NCI-H1048 (cell line): ENCODE measurements around the gene ADAMTSL1.
"Not testable (repeated sequence)": the region's sequence is repeated elsewhere in the genome, so short reads cannot be mapped to it uniquely, and the experiment has no call there.

Experiments used
- DNase-seq: peaks from one replicate; lab custom pipeline; 2025; lab: John Stamatoyannopoulos, UW

ADAMTSL1 gene

DNA sequence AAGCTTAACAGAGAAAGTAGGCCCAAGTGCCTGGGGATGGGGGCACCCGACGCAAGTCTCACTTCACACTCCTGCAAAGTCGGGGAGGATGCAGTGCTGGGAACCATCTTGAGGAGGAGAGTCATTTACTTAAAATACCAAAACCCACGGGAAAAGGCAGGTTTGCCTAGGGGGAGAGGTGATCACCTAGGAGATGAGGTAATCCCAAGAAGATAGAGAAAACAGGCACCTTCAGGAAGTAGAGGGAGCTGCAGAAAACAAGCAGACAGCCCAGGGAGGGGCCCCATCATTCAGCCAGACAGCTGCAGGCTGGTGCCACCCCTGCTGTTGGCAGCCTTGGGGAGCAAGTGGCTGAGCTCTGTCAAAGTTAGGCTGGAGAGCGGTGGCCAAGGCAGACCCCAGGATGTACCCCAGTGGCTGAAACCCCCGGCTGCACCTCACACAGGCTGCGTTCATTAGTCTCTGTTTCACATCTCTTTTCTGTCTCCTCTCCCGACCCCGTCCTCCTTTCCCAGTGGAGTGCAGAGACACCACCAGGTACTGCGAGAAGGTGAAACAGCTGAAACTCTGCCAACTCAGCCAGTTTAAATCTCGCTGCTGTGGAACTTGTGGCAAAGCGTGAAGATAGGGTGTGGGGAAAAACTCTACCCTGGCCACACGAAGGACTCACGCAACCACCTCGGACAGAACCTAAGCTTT is 434.1 kb downstream of the ADAMTSL1 start:
- no peak for DNase-seq

DNA sequence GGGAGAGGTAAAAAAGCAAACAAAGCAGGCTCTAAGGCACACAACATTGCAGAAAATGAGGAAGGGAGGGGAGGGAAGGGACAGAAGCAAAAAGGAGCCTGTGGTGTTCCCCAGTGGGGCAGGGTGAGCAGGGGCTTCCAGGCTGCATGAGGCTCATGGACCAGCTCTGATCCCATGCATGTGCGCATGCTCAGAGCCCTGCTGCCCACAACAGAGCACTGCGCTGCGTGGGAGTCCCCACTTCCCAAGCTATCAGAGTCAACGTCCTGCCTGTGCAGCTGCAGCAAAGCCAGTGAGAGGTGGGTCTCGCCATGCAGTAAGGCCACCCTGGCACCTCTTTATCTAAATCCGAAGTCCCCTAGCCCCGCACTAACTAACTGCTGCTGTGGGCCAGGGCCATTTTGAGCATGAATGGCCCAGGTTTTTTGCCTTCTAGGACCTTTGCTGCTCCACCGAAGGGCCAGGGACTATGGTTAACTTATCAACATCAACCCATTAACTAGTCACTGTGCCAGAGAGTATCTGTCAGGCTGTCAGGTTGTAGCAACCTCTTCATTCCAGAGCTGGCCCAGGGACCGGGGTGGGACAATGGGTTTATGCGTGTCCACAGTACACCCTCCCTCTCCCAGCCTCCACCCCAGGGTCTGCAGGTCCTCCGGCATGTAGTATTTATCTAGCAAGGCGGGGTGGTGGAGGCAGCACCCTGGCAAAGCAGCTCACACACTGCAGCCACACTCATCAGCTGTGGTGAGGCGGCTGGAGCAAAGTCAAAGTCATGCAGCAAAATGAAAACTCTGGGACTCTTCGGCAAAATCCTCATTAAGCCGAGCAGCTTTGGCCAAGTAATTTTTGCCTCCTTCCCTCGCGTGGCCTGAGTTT is 435.4 kb downstream of the ADAMTSL1 start:
- DNase-seq, result no peak

DNA sequence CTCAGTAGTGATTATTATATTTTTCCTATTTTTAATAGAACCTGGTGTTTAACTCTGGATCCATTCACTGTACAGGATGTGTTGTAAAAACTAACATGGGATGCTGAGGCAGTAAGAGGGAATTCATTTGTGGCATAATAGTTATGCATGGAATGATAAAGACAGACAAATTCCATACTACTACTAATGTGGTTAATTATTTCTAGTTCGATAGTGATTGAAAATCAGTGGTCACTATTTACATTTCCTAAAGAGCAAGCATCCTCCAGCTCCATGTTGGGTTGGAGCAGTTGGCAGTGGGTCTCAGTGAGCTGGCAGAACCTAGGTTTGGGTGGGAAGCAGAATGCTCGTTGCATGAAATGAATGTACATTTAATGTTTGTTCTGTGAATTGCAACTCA is 436.5 kb downstream of the ADAMTSL1 start:
- no peak for DNase-seq

DNA sequence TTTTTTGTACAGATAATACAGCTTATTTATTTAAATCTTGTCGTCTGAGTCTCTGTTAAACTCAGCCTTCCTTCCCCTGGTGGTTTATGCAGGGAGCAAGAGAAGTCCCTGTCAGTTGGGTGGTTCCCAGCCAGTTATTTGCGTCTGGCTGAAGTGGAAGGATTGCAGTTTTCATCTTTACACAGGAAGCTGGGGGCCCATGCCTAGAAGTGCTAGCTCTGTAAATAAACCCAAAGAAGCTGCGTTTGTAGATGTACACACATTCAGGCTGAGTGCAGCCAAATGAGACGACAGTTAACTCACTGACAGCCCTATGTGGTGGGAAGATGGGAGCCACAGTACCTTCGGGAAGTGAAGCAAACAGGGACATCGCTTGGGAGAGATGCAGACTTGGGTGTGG is 437.0 kb downstream of the ADAMTSL1 start:
- no peak for DNase-seq

DNA sequence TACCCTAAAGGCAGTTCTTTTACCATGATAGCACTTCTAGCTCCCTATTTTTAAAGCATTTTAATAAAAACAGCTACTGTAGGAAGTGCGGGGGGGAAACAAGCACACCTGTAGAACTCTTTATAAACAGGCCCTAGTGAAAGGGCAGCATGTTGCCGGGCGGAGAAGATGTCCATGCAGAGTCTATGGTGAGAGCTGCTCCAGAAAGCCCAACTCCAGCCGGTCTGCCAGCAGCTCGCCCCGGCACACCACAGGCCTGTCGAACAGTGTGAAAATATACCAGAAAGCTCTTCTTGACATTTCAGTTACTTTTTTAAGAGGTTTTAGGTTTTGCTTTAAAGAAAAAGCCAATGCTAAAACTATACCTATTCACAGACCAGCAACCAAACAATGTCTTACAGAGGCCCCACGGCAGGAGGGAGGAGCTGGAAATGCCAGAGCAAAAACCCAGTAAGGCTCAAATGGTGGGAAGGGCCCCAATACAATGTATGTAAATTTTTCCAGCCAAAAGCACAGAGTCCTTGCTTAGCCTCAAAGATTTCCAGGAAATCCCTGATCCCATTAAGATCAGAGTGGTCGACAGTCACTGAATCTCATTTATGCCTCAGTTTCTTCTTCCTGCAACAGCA is 437.9 kb downstream of the ADAMTSL1 start:
- no peak for DNase-seq

DNA sequence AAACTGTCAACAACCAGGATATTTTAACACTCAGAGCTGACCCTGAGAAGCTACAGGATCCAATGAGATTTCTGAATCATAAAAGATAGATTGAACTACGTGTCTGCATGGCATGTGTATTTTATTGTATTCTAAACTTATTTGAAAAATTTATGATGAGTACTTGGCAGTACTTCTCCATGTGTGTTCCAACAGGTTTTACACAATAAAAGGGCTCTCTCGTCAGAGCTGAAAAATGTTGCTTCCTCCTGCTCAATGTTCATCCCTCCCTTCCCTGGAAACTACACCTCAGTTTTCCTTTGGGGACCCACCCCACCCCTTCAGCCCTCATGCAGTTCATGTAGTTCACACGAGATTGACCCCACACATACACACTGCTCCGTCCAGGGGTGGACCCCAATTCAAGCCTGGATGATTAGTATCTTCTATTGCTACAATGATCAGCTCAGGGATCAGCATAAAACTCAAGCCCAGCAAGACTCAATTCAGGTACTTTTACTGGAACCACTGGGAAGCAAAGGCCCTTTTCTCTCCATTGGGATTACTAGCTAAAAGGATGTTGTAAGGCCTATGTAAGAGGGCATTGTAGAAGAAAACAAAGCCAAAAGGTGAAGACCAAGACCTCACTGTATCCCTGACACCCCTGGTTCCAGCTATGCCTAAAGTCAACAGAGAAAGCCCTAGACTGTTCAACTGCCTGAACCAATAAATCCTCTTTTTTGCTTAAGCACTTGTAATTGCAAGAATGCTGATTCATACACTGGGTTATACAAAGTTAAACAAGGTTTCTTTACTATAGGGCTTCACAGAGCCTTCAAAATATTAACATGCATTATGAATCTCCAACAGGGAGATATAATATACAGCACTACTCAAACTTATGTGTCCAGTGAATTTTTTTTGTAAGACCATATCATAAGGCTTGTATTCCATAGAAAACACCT is 446.5 kb downstream of the ADAMTSL1 start:
- DNase-seq, result no peak

DNA sequence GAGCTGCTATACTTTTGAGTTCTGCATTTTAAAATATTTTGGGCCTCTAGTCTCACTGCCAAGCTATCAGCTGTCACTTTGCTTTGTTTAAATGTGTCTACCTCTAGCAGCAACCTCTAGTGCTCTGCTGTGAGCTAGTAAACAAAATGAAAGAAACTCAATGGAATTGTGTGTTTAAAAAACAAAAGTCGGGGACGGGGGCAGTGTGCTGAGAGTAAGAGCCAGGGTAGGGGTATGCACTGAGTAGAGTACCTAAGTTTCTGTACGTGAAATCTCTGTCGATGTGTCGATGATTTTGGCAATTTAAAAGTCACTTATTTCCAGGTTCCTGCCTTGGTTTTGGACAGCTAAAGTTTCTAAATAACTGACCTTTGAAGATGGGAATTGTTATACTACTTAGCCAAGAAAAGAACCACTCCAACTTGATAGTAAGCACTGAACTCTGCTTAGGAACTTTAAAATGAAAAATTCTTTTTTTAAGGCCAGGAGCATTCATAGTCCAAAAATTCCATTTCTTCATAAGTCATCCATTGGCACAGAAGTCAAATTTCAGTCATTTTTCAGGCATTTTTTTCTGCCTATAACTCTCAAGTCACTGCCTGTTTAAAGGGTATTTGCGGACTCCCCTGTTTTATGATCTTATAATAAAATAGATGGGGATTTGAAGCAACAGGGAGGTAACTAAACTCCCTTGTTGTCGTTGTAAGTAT is 447.6 kb downstream of the ADAMTSL1 start:
- no peak for DNase-seq

DNA sequence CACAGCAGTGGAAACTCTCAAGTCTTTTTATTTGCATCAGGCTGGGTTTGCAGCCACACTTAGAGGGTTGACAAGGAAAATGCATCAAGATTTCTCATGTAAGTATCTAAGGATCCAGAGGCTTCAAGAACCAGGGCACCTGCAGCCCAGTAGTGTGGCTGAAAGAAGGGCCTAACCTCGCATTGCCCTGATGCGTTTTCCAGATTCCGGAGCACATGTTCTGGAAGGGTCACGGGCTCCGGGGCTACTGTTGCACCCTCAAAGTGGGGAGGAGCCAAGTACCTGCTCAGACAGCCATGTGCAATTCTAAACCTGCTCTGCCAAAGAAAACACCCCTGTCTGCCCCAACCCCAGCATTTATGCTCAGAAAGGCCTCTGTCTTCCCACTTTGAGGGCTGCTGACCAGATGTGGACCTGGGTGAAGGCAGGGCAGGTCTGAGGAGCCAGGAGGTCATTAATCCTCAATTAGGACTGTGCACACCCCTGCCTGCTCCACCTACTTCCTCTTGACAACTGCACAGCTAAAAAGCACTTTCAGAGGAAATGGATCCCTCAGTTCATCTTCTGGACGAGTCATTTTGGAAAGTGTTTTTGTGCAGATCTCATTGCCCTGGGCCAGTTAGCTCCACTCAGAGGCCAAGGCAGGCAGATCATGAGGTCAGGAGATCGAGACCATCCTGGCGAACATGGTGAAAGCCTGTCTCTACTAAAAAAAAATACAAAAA is 448.4 kb downstream of the ADAMTSL1 start:
- DNase-seq, result no peak

DNA sequence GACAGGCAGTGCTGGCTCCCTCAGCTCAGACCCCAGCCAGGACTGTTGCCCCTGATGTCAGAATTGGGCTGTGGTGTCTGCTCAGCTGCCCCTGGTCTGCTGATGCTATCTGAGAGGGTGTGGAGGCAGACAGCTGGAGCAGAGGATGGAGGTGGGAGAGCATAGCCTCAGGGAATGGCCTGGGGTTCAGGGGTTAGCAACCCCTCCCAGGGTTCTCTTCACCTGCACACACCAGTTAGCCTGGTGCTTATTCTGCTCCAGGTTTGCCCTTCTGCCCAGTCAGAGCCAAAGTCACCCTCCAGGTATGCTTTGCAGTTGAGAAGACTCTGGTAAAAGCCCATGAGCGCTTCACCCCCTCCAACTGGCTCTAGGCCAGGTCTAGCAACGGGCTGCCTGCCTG is 449.2 kb downstream of the ADAMTSL1 start:
- DNase-seq, result no peak

DNA sequence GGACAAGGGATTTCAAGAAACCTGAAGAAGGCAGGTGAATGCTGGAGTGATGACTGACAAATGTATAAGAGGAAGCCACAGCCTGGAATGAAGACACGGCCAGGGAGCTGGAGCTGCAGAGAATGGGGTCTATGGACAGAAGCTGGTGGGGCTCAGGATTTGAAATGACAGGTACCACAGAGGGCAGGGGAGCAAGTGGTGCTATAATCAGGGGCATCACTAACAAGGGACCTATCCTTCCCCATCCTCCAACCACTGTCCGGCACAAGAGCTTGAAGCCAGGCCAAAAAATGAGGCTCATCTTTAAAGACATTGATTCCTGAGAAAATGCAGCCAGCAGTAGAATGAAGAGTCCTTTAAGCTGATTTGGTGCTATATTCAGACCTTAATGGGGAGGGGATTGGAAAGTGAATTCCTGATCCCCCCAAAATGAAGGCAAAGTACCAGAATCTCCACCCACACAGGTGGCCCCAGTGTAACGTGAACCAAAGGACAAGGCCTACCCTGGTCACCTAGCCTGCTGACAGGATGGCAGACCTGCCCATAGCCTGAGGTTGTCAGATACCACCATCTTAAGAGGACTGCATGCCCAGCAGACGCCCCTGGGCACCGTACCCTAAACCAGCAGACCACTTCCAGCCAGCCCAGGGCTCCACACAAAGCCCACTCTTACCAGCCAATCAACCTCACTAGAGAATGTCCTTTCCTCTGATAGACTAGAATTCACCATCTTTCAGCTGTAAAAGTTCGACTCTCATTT is 449.9 kb downstream of the ADAMTSL1 start:
- DNase-seq, result no peak

DNA sequence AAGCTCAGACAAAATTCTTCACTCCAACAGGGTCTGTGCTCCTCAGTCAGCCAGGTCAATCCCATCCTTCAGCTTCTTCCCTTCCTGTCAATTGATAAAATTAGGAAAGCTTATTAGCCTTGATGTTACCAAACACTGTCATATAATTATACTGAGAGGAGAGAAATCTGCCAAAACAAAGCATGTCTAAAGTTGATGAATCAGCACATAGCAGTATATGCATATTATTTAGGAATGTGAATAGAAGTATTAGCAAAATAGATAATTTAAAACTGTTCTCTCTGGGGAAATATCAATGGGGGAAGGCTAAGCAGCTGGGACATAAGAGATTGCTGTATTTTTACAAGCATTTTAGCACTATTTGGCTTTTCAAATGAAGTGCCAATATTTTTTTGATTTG is 451.9 kb downstream of the ADAMTSL1 start:
- DNase-seq, result no peak

DNA sequence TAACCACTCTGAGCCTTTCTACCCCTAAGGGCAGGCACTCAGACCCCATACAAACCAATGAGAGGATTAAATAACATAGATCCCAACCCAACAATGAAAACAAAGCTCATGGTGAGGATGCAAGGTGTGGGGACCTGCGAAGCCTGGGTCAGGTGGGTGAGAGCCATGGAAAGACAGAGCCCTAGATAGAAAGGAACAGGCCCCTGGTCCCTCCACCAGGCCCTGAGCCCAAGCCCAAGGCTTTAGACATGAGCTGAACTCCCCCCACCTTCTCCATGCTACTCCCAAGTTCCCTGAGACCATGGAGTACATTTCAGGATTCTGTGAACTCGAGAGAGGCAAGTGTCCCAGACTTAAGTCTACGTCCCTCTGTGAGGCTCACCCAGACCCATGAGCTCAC is 452.6 kb downstream of the ADAMTSL1 start:
- DNase-seq, result no peak

DNA sequence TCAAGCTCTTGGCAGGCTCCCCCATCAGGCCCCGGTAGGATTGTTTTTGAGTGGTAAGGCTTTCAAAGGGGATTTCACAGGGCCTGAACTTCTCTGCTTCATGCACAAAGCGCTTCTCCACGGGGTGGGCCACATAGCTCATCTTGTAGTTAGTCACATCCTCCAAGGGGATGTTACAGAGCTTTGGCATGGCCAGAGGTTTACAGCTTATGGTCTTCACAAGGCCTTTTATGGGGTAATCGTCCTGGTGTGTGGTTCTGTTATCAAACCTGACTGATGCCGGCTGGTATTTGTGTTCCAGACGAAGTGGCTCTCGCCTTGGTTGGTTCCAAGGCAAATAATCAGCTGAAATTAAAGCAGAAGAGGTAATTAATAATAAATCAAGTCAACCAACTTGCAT is 454.8 kb downstream of the ADAMTSL1 start:
- DNase-seq, result no peak

DNA sequence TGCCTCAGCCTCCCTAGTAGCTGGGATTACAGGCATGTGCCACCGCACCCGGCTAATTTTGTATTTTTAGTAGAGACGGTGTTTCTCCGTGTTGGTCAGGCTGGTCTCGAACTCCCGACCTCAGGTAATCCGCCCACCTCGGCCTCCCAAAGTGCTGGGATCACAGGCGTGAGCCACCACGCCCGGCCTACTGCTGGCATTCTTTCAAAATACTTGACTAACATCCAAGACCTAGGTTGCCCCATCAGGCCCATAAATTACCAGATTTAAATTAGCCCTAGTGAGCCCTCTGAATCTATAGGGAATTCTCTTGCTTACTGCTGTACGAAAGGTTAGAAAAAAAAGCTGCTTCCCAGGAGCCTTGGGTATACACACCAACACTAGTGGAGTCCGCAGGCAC is 456.7 kb downstream of the ADAMTSL1 start:
- not testable (repeated sequence) for DNase-seq

DNA sequence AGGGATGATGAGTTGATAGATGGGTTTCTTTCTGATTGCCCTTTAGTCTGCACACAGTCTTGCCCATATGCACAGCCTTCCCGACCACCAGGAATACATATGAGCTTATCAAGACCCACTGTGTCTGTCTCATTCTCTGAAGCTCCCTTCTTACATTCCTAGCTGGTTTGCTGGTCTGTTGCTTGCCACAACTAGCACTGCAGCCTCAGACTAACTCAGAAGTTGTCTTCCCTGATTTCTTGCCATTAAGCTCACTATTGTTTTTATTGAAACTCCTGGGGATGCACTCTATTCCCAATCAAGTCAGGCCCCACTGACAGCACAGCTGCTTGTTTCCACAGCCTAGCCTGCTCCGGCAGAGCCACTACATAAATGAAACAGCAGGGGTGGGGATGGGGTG is 461.6 kb downstream of the ADAMTSL1 start:
- DNase-seq, result no peak

DNA sequence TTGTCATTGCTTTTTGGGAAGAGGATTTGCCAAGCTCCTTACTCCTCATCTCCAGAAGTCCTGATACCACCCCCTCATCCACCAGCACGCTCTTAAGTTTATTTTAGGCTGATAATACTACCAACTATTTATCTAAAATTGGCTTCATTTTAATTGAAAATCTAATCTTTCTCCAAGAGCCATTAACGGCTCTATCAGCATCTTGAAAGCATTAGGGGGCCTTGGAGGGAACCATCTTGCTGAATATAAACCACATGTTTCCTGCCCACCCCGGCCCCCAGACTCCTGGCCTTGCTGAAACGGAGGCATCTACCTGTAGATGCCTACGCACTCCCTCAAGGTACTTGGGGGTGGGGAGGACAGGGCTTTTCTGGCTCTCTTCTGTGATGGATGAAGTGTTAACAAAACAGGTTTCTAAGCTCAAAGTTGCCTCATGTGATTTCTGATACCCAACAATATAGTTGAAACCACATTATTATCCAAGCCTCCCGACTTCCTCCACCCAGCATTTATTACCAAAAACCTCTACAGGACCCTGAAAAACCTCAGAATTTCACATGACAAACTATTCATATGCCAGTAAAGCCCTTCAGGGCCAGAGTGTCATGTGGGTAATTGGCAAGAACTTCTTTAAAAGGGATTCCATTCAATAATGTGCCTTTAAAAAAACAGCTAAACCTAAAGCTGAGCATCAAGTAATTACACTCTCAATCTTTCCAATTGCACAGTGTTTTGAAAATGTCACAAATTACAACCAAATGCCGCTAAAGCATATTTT is 462.3 kb downstream of the ADAMTSL1 start:
- DNase-seq, result no peak

DNA sequence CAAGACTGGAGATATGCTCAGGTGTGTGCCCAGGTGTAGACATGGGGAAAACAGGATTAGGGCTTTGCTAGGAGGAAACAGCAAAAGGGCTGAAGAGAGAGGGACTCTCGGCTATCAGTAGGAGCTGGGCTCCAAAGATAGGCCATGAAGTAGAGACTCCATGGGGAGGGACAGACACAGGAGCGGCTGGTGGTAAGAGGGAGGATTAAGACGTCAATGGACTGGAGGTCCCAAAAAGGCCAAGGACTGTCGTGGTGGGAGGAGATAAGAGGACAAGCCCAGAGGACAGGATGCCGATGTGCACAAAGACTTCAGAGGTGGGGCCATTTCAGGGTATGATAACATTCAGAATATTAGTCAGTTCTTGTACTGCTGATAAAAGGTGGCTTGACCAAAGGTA is 466.0 kb downstream of the ADAMTSL1 start:
- DNase-seq, result no peak

DNA sequence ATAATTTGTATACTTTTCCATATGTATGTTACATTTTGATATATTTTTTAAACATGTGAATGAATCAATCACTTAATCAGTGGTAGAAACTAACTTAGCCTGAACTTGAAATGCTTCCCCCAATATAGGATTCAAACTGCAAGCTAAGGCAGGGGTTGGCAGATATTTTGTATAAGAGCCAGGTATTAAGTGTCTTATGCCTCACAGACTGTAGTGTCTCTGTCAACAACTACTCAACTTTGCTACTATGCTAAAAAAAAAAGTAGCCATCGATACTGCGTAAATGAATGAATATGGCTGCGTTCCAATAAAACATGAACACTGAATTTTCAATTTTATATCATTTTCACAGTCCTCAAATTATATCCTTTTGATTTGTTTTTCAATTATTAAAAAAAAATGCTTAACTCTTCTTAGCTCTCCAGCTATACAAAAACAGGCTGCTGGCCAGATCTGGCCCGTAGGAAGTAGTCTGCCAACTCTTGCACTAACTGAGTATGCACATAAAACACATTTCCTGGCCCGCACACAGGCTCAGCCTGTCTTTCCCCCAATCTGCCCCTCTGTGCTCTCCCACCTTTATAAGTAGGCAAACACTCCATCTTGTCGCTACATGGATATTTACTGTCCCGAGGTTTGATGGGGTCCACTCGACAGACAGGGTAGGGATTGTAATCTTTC is 467.2 kb downstream of the ADAMTSL1 start:
- DNase-seq, result no peak
